ENCODE measurements around the gene MBNL3.

MBNL3 gene

GRCh38 chrX:132389480-132389879 is 99.4 kb downstream of the MBNL3 start:
- Histone ChIP-seq H3K36me3 (replicated peaks) (no peaks in the 10 kb centered on the region), H3K27me3 (replicated peaks) (no peaks in the 10 kb centered on the region), H3K27ac (no peak overlapping the region), H3K4me3 (ENCODE audit: low read depth, low read length) (no peak overlapping the region)
- in situ Hi-C loops (cut with HindIII; ENCODE audit: low pct_ligation_motif_present, low sequenced_read_pairs): no loop called here
- no peak for DNase-seq
- TF ChIP-seq, protein P1, sequence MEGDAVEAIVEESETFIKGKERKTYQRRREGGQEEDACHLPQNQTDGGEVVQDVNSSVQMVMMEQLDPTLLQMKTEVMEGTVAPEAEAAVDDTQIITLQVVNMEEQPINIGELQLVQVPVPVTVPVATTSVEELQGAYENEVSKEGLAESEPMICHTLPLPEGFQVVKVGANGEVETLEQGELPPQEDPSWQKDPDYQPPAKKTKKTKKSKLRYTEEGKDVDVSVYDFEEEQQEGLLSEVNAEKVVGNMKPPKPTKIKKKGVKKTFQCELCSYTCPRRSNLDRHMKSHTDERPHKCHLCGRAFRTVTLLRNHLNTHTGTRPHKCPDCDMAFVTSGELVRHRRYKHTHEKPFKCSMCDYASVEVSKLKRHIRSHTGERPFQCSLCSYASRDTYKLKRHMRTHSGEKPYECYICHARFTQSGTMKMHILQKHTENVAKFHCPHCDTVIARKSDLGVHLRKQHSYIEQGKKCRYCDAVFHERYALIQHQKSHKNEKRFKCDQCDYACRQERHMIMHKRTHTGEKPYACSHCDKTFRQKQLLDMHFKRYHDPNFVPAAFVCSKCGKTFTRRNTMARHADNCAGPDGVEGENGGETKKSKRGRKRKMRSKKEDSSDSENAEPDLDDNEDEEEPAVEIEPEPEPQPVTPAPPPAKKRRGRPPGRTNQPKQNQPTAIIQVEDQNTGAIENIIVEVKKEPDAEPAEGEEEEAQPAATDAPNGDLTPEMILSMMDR (IDR thresholded peaks at IDR 0.05; ENCODE audit: low read depth, low read length, missing control alignments): no peak

DNA sequence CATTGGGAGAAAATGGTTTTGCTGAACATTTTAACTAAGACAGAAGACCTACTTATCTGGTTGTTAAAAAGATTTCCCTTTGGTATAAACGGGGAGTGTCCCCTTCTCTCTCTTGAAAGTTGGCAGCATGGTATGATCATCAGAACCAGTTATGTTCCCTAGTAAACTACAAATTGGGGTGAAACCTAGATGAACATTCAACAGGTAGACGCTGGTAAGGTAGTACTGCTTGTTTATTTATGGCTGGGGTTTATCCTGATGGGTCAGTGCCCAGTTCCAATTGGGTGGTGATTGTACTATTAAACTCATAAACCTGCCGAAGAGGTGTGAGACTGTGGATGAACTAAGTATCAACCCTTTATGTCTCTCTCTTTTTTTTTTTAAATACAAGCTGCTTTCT is 100.5 kb downstream of the MBNL3 start:
- in situ Hi-C loops (cut with HindIII; ENCODE audit: low pct_ligation_motif_present, low sequenced_read_pairs): no loop called here
- no peaks in the 10 kb centered on the region for H3K27me3 ChIP-seq (replicated peaks)
- no peak overlapping the region for H3K4me3 ChIP-seq (ENCODE audit: low read depth, low read length)
- no peak for DNase-seq
- H3K36me3 ChIP-seq (replicated peaks): no peaks in the 10 kb centered on the region
- no peak overlapping the region for H3K27ac ChIP-seq
- TF ChIP-seq, protein P1 (IDR thresholded peaks at IDR 0.05; ENCODE audit: low read depth, low read length, missing control alignments): no peak

DNA sequence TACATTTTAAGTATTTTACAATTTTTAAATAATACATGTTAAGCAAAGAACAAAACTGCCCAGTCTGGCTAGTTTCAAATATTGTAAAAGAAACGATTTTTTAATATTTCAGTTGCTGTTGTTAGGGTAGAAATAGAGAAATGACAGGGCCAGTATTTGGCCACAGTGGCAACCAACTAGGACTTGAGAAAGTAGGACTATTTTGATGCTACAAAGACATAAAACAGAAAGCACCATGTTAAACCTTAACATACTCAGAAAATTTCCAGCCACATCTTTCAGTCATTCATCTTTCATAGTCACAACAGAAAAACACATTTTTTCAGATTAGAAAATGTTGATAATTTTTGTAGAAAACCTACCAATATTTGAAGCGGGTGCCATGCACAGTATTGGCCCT is 104.5 kb downstream of the MBNL3 start:
- H3K36me3 ChIP-seq (replicated peaks): no peaks in the 10 kb centered on the region
- in situ Hi-C loops (cut with HindIII; ENCODE audit: low pct_ligation_motif_present, low sequenced_read_pairs): no loop called here
- H3K27ac ChIP-seq: no peak overlapping the region
- H3K4me3 ChIP-seq (ENCODE audit: low read depth, low read length): no peak overlapping the region
- H3K27me3 ChIP-seq (replicated peaks): no peaks in the 10 kb centered on the region
- DNase-seq: no peak
- TF ChIP-seq, protein P1 (IDR thresholded peaks at IDR 0.05; ENCODE audit: low read depth, low read length, missing control alignments): no peak

- in situ Hi-C loops (cut with HindIII; ENCODE audit: low pct_ligation_motif_present, low sequenced_read_pairs): no loop called here
- H3K4me3 ChIP-seq (ENCODE audit: low read depth, low read length): no peak overlapping the region
- H3K27ac ChIP-seq: no peak overlapping the region
- DNase-seq: no peak
- TF ChIP-seq, protein P1 (IDR thresholded peaks at IDR 0.05; ENCODE audit: low read depth, low read length, missing control alignments): no peak
- no peaks in the 10 kb centered on the region for H3K36me3 ChIP-seq (replicated peaks)
- H3K27me3 ChIP-seq (replicated peaks): no peaks in the 10 kb centered on the region
These were observed 106.8 kb downstream of the MBNL3 start for GRCh38 chrX:132382068-132382467.

GRCh38 chrX:132378281-132378680 is 110.6 kb downstream of the MBNL3 start:
- no peak overlapping the region for H3K27ac ChIP-seq
- no peak overlapping the region for H3K4me3 ChIP-seq (ENCODE audit: low read depth, low read length)
- DNase-seq: no peak
- in situ Hi-C loops (cut with HindIII; ENCODE audit: low pct_ligation_motif_present, low sequenced_read_pairs): no loop called here
- no peaks in the 10 kb centered on the region for H3K36me3 ChIP-seq (replicated peaks)
- TF ChIP-seq, protein P1 (IDR thresholded peaks at IDR 0.05; ENCODE audit: low read depth, low read length, missing control alignments): no peak
- H3K27me3 ChIP-seq (replicated peaks): no peaks in the 10 kb centered on the region

- Histone ChIP-seq H3K27me3 (replicated peaks) (no peaks in the 10 kb centered on the region), H3K4me3 (ENCODE audit: low read depth, low read length) (no peak overlapping the region), H3K36me3 (replicated peaks) (no peaks in the 10 kb centered on the region), H3K27ac (no peak overlapping the region)
- TF ChIP-seq, protein P1 (IDR thresholded peaks at IDR 0.05; ENCODE audit: low read depth, low read length, missing control alignments): peak; percentile 60
- in situ Hi-C loops (cut with HindIII; ENCODE audit: low pct_ligation_motif_present, low sequenced_read_pairs): no loop called here
- DNase-seq: no peak
These were observed 112.9 kb downstream of the MBNL3 start for GRCh38 chrX:132375941-132376340.

All from brain microvascular endothelial cell (primary cell).